PFSK-1 (cell line): ENCODE results near the gene CLN5.

Experiments
- POLR2AphosphoS5 ChIP-seq: IDR thresholded peaks from 2 replicates; pipeline ENCODE4 v1.6.1; 2012; ENCODE audit warnings: low read depth, mild to moderate bottlenecking, control low read depth, low read length, moderate library complexity
- REST ChIP-seq, 2 experiments: IDR thresholded peaks; 2 replicates each; pipeline versions ENCODE4 v1.6.1 to v1.8.0; 2011 to 2012; ENCODE audit warnings: low read depth in 2 of 2, low read length in 2 of 2, control low read depth in 1 of 2, inconsistent platforms in 1 of 2, mild to moderate bottlenecking in 1 of 2, moderate library complexity in 1 of 2; ENCODE audit not compliant: insufficient read depth in 1 of 2
- TAF1 ChIP-seq: IDR thresholded peaks from 2 replicates; pipeline ENCODE4 v1.6.1; 2012; ENCODE audit warnings: low read length, control low read depth, borderline replicate concordance; ENCODE audit not compliant: insufficient read depth

- TF ChIP-seq TAF1 (no peak), POLR2AphosphoS5 (no peak), REST (IDR thresholded peaks at IDR 0.05; ENCODE audit: insufficient read depth in 1 of 2, low read depth in 2 of 2, low read length in 2 of 2) (no peak)
Measured at GRCh38 chr13:76950101-76950500, 41.8 kb upstream of the CLN5 start.
